Activated CD4-positive, alpha-beta T cell treated with anti-CD3 and anti-CD28 coated beads, Interleukin-2, amount 50 U/mL, for 16 hours (primary cell): ENCODE data around the gene WDR37.
"Not testable (repeated sequence)": the region's sequence is repeated elsewhere in the genome, so short reads cannot be mapped to it uniquely, and the experiment has no call there.

ENCODE experiments used
- DNase-seq: peaks from one replicate; pipeline ENCODE4 v3.0.0-alpha.2; 2020

Gene WDR37

GRCh38 chr10:1155791-1156615, 99.8 kb downstream of the WDR37 start:
- no peak for DNase-seq

GRCh38 chr10:1156616-1156886, 100.4 kb downstream of the WDR37 start:
- no peak for DNase-seq

- DNase-seq, result no peak
Observed at GRCh38 chr10:1156921-1157614, 100.9 kb downstream of the WDR37 start.

- DNase-seq, result no peak
Observed at GRCh38 chr10:1157615-1157933, 101.4 kb downstream of the WDR37 start.

GRCh38 chr10:1158066-1158465, 101.9 kb downstream of the WDR37 start:
- no peak for DNase-seq

GRCh38 chr10:1158536-1158935, 102.4 kb downstream of the WDR37 start:
- DNase-seq, result not testable (repeated sequence)

GRCh38 chr10:1159131-1160061, 103.2 kb downstream of the WDR37 start:
- DNase-seq, result no peak

GRCh38 chr10:1160561-1161314, 104.6 kb downstream of the WDR37 start:
- DNase-seq, result no peak

GRCh38 chr10:1161315-1161673, 105.1 kb downstream of the WDR37 start:
- DNase-seq, result not testable (repeated sequence)

GRCh38 chr10:1162481-1163203, 106.5 kb downstream of the WDR37 start:
- no peak for DNase-seq

GRCh38 chr10:1163204-1163660, 107.0 kb downstream of the WDR37 start:
- DNase-seq, result no peak

GRCh38 chr10:1163831-1164230, 107.6 kb downstream of the WDR37 start:
- DNase-seq, result no peak

- no peak for DNase-seq
Observed at GRCh38 chr10:1166101-1166827, 110.1 kb downstream of the WDR37 start.

- no peak for DNase-seq
Observed at GRCh38 chr10:1166828-1167275, 110.7 kb downstream of the WDR37 start.

GRCh38 chr10:1168763-1169162, 112.6 kb downstream of the WDR37 start:
- DNase-seq, result no peak

GRCh38 chr10:1169186-1169885, 113.2 kb downstream of the WDR37 start:
- no peak for DNase-seq

- no peak for DNase-seq
Observed at GRCh38 chr10:1169981-1170866, 114.0 kb downstream of the WDR37 start.

- no peak for DNase-seq
Observed at GRCh38 chr10:1170867-1171180, 114.6 kb downstream of the WDR37 start.

GRCh38 chr10:1171182-1171581, 115.0 kb downstream of the WDR37 start:
- DNase-seq, result no peak

GRCh38 chr10:1171586-1171985, 115.4 kb downstream of the WDR37 start:
- no peak for DNase-seq
